ENCODE results near the gene SELENOV.

Gene SELENOV

DNA sequence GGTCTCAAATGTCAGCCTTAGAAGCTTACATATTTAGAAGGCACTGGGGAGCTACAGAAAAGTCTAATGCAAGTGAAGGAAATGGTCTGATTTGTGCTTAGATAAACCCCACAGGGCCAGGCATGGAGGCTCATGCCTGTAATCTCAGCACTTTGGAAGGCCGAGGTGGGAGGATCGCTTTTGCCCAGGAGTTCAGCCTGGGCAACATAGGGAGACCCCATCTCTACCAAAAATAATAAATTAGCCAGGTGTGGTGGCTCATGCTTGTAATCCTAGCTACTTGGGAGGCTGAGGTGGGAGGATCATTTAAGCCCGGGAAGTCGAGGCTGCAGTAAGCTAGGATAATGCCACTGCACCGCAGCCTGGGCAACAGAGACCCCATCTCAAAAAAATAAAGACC, 18.9 kb upstream of the SELENOV start:
- DNase-seq: no peak

DNA sequence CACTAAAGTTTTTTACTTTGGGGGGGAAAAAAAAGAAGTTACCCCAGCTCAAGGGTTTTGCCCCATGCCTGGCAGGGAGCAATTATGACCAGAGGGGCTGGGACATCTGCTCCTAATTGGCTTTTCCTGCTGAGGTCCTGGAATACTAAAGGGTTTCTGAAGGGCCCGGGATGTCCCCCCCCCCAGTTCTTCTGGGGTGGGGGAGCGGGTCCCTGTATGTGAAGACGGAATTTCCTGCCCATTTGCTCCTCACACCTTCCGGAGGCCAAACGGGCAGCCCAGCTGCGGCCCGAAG, 17.3 kb upstream of the SELENOV start:
- DNase-seq: no peak

DNA sequence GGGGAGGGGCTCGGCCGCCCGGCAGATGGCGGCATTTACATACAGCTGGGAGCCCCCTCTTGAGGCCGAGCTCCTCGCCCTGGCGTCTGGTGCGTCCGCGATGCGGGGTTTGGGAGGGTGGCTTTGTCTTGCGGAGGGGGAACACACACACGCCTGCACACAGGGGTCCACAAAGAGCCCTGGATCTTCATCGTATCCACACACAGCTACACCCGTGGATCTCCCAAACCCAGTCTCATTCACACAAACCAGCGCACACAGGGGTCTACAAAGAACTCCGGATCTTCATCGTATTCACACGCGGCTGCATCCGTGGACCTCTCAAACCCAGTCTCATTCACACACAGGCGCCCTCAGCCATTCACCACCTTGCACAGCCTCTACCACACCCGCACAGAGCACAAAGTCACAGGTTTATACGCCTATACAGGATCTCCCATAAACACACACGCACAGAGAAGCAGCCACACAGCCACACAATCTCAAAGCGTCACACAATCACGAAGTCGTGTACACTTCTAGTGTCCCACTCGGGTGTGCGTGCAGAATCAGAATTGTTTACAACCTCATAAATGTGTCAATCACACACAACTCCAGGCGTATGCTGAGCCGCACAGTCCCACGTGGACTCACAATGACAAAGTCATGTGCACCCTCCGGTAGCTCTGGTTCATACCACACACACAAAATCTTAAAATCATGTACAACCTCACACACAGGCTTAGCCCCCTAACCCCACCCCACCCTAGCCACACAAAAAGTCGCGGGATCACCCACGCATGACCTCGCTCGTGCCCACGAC, 16.7 kb upstream of the SELENOV start:
- peak; percentile 64 for DNase-seq

DNA sequence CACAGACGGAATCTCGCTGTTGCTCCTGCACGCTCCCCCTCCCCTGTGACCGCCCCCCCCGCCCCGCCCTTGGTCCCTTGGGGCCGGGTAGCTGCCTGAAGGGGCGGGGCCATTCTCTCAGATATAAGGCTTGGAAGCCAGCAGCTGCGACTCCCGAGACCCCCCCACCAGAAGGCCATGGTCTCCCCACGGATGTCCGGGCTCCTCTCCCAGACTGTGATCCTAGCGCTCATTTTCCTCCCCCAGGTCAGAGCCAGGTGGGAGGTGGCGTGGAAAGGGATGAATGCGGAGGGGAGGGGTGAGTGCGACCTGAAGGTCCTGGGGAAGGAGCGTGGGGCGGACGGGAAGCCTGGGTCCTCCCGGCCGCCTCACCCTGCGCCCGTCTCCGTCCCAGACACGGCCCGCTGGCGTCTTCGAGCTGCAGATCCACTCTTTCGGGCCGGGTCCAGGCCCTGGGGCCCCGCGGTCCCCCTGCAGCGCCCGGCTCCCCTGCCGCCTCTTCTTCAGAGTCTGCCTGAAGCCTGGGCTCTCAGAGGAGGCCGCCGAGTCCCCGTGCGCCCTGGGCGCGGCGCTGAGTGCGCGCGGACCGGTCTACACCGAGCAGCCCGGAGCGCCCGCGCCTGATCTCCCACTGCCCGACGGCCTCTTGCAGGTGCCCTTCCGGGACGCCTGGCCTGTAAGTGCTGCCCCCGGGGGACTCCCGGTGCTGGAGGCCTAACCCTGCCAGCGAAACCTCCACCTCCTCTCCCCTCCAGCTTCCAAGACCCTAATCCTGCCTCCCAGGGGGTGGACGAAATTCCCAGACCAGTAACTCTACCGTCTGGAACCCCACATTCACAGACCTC, 15.9 kb upstream of the SELENOV start, which contains the start of gene DLL3:
Gene DLL3 (plus strand): TSS at position 150 of the 845 bp plus-strand sequence. CDS start 28 bp downstream, at position 178.
- peak; percentile 66 for DNase-seq

DNA sequence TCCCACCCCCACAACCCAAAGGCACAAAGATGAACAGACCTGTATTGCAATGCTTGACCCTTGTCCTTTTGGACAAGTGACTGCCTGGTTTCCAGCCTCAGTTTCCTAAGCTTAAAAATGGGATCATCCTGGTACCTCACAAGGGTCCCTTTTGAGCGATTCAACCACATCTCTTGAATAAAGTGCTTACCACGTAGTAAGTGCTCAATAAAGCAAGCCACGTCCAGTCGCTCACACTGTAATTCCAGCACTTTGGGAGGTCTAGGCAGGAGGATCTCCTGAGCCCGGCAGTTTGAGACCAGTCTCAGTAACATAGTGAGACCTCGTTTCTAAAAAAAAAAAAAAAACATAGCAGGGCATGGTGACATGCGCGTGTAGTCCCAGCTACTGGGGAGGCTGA, 15.0 kb upstream of the SELENOV start:
- no peak for DNase-seq

DNA sequence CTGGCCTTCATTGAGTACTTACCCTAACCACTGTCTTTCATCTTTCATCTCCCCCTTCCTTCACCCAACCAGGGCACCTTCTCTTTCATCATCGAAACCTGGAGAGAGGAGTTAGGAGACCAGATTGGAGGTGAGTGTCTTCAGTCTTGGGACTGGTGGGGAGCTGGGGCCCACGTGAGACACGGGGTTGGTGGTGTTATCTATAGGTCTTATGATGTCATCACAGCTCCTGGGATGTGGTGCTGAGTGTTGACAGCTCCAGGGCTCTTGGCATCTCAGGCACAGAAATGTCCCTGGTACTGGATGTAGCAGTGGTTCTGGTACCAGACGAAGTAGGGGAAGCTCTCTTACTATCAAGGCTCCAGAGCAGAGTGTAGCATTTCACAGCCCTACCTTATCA, 14.4 kb upstream of the SELENOV start:
- DNase-seq: no peak

DNA sequence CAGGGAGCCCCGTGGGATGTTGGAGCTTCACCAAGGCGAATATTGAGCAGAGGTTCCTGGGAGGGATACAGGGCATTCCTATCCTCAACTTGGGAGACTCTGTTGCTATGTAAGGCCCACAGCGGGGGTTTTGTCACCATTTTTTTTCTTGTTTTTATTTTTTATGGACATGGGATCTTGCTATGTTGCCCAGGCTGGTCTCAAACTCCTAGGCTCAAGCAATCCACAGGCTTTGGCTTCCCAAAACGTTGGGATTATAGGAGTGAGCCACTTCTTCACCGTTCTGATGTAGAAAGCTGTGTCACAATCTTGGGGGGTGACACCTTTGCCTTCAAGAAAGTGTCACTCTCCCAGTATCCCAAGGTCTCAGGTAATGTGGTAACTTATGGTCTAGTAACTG, 13.6 kb upstream of the SELENOV start:
- no peak for DNase-seq

DNA sequence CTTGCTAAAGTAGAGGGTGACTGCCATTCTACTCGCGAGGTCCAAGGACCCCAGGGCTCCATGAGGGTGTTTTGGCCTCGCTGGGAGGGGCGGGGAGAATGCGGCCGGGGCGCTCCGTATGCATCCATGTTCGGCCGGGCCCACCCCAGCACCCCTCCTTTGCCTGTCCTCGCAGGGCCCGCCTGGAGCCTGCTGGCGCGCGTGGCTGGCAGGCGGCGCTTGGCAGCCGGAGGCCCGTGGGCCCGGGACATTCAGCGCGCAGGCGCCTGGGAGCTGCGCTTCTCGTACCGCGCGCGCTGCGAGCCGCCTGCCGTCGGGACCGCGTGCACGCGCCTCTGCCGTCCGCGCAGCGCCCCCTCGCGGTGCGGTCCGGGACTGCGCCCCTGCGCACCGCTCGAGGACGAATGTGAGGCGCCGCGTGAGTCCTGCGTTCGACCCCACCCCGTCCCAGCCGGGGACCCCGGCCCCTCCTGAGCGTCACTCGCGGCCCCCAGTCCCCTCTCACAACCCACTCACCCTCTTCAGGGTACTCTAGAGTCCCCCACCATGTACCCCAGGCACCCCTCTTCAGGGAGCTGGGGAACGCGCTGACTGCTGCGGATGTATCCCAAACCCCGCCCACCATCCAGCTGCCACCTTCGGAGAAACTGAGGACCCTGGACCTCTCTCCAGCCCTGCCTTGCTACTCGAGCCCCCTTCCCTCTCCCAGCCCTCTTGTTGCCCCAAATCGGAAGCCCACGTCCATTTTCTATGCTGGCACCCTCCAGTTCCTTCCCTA, 12.1 kb upstream of the SELENOV start:
- peak; percentile 95 for DNase-seq

DNA sequence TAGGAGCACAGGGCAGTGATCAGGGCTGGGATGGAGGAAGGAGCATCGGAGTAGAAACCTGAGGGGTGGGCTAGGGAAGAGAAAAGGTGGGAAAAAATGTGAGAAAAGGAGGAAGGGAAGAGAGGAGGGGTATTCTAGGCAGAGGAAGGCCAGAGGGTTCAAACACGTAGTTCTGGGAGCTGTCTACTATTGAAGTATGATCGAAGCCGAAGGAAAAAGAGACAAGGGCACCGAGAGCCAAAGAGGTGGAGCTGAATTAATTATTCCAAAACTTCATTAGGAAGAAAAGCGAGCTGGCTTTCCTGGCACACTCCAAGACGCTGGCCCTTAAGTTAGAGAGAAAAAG, 8.4 kb upstream of the SELENOV start:
- DNase-seq: no peak

DNA sequence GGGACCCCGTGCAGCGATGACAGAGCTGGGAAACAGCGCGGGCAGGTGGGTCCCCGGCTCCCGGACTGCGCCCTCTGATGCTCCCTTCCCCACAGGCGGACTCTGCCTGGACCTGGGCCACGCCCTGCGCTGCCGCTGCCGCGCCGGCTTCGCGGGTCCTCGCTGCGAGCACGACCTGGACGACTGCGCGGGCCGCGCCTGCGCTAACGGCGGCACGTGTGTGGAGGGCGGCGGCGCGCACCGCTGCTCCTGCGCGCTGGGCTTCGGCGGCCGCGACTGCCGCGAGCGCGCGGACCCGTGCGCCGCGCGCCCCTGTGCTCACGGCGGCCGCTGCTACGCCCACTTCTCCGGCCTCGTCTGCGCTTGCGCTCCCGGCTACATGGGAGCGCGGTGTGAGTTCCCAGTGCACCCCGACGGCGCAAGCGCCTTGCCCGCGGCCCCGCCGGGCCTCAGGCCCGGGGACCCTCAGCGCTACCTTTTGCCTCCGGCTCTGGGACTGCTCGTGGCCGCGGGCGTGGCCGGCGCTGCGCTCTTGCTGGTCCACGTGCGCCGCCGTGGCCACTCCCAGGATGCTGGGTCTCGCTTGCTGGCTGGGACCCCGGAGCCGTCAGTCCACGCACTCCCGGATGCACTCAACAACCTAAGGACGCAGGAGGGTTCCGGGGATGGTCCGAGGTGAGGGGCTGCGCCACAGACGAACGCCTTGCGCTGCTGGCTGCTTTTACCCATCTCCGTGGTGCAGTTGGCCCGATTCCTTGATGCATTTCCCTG, 7.8 kb upstream of the SELENOV start:
- peak; percentile 84 for DNase-seq

DNA sequence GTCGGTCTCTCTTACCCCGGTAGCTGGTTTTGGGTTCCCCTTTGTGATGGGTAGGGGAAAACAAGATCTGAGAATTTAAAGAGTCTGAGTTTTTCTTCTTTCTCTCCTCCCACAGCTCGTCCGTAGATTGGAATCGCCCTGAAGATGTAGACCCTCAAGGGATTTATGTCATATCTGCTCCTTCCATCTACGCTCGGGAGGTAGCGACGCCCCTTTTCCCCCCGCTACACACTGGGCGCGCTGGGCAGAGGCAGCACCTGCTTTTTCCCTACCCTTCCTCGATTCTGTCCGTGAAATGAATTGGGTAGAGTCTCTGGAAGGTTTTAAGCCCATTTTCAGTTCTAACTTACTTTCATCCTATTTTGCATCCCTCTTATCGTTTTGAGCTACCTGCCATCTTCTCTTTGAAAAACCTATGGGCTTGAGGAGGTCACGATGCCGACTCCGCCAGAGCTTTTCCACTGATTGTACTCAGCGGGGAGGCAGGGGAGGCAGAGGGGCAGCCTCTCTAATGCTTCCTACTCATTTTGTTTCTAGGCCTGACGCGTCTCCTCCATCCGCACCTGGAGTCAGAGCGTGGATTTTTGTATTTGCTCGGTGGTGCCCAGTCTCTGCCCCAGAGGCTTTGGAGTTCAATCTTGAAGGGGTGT, 7.1 kb upstream of the SELENOV start:
- no peak for DNase-seq

DNA sequence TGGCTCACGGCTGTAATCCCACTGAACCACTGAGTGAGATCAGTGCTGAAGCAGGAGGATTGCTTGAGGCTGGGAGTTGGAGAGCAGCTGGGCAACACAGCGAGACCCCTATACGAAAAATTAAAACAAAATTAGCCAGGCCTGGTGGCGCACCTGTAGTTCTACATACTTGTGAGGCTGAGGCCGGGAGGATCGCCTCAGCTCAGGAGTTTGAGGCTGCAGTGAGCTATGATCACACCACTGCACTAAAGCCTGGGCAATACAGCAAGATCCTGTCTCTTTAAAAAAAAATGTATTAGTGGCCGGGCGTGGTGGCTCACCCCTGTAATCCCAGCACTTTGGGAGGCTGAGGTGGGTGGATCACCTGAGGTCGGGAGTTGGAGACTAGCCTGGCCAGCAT, 6.3 kb upstream of the SELENOV start:
- no peak for DNase-seq

DNA sequence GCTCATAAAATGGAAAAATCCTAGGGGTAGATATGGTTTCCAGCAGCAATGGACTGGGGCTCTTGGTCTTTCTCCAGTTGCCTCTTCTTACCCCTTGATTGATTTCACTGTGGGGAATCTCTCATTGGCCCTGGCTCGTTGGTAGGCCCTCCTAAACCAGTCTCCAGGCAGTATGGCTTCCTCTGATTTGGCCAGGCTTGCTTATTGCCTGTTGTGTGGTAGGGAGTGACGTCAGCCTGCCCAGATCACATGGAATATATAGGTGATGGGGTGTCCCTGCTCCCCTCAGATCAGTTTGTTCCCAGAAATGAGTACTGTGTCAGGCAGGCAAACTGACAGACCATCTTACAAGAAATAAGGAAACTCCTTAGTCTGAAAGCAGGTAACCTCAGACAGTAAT, 5.7 kb upstream of the SELENOV start:
- no peak for DNase-seq

DNA sequence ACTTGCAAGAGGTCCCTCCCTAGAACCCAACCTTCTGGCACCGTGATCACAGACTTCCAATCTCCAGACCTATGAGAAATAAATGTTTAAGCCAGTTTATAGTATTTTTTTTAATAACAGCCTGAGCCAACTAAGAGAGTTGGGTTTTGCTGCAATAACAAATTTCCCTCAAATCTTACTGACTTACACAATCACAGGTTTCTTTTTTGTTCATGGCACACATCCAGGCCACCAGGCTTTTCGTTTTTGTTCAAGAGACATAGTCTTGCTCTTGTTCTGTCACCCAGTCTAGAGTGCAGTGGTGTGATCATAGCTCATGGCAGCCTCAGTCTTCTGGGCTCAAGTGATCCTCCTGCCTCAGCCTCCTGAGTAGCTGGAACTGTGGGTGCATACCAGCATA, 2.0 kb upstream of the SELENOV start:
- no peak for DNase-seq

DNA sequence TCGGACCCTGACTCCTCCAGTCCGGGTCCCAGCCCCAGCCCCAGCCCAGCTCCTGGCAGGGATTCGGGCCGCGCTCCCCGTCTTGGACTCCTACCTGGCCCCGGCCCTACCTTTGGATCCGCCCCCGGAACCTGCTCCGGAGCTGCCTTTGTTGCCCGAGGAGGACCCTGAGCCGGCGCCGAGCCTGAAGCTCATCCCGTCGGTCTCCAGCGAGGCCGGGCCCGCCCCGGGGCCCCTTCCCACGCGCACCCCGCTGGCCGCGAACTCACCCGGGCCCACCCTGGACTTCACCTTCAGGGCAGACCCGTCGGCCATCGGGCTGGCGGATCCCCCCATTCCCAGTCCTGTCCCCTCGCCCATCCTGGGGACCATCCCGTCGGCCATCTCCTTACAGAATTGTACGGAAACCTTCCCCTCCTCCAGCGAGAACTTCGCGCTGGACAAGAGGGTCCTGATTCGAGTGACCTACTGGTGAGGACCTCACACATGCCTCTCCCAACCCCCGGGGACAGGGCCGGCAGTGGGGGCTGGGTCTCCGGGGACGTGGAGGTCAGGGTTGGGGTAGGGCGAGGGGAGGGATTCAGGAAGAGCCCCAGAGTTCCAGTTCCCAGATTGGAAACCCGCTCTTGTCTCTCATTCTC, 732 bp downstream of the SELENOV start:
- DNase-seq: peak; percentile 63

DNA sequence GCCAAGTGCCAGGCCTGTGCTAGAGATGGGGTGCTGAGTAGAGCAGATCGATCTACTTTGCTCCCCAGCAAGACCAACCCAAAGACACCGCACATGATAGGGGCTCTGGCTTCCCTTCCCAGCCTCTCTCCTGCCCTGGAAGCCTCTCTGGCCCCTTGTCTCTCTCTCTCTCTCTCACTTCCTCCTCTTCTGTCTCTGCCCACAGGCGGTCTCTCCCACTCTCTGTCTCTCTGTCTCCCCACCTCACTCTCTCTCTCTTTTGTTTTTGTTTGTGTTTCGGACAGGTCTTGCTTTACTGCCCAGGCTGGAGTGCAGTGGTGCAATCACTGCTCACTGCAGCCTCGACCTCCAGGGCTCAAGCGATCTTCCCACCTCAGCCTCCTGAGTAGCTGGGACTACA, 1.3 kb downstream of the SELENOV start:
- no peak for DNase-seq

DNA sequence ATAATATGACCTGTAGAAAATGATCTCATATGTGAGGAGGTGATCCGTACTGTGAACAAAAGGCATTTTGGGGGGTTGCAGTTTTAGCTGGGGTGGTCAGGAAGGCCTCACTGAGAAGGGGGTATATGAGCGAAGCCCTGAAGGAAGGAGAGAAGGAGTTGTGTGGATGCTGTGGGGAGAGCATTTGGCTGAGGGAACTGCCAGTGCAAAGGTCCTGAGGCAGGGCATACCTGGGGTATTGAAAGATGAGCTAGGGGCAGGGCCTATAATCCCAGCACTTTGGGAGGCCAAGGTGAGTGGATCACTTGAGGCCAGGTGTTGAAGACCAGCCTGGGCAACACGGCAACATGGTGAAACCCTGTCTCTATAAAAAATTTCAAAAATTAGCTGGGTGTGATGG, 2.5 kb downstream of the SELENOV start:
- no peak for DNase-seq

DNA sequence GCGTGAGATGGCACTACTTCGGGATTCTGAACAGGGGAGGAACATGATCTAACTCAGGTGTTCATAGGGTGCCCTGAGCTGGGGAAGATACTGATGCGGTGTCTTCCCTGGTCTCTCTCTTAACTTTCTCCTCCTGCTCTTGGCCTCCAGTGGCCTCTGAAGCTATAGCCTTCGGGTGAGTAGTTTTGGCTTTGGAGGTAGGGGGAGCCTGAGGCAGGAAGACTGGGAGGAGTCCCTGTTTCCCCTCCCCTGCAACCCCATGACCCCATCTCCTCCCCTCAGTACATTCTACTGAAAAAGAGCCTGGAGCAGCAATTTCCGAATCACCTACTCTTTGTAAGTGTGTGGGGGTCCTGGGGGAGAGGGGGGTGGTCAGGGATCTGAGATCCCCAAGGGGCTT, 3.5 kb downstream of the SELENOV start:
- DNase-seq: no peak

DNA sequence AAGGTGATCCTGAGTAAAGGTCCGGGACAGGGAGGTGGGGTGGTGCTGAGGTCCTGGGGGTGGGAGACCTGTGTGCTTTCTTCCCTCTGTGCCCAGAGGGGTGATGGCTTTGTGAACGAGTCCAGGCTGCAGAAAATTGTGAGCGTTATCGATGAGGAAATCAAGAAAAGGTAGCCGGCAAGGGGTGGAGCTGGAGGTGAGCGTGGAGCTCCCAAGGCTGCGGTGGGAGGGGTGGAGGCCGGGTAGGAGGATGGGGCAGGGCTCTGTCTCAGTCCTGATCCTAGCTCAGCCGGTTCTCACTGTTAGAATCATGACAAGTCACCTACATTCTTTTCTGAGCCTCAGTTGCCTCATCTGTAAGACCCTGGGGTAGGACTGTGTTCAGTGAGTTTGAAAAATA, 4.0 kb downstream of the SELENOV start:
- no peak for DNase-seq

DNA sequence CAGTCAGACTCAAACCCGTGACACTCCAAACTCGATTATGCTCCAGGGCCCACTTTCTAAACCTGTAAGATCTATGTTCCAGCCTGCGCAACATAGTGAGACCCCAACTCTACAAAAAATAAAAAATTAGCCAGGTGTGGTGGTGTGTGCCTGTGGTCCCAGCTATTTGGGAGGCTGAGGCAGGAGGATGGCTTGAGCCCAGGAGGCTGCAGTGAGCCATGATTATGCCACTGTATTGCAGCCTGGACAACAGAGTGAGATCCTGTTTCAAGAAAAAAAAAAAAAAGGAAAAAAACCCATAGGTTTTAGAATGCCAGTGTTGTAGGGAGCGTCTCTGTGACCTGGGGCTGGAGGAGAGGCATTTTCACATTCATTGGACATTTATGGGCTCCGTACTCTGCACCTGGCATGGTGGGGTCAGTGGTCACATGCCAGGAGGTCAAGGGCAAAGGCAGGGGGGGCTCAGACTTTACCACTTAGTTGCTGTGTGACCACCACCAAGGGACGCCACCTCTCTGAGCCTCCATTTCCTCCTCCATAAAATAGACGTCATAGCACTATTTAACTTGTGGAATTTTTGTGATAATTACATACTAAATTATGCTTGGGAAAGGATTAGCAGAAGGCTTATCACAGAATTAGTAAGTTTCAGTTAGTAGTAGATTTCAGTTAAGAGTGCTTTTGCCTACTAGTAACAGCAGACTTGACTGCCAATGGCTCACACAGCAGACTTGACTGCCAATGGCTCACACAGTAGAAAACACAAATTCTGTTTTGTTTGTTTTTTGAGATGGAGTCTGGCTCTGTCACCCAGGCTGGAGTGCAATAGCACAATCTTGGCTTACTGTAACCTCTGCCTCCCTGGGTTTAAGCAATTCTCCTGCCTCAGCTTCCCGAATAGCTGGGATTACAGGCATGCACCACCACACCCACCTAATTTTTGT, 5.9 kb downstream of the SELENOV start:
- no peak for DNase-seq

DNA sequence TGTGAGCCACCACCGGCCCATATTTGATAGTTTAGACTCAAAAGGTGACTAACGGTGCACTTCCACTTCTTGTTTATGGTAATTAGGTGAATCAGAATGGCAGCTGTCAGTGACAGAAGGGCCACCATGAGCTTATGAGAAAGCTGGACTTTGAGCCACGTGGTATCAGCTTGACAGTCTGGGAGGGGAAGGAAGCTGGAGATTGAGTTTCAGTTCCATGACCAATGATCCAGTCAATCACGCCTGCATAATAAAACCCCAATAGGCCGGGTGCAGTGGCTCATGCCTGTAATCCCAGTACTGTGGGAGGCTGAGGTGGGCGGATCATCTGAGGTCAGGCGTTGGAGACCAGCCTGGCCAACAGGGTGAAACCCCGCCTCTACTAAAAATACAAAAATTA, 9.6 kb downstream of the SELENOV start:
- DNase-seq: no peak

Data from activated CD8-positive, alpha-beta memory T cell treated with anti-CD3 and anti-CD28 coated beads, Interleukin-2, amount 50 U/mL, for 48 hours (primary cell).